Activated CD8-positive, alpha-beta memory T cell treated with anti-CD3 and anti-CD28 coated beads, Interleukin-2, amount 50 U/mL, for 1 hour (primary cell): Measurements from ENCODE around the gene STAC.
"Not testable (repeated sequence)": the region's sequence is repeated elsewhere in the genome, so short reads cannot be mapped to it uniquely, and the experiment has no call there.

Experiments
- DNase-seq: peaks from one replicate; pipeline ENCODE4 v3.0.0-alpha.2; 2020; ENCODE audit errors: extremely low read depth

Gene STAC

GRCh38 chr3:36480911-36481648 lies 100.8 kb downstream of the STAC start:
- no peak for DNase-seq

GRCh38 chr3:36482256-36482655 lies 102.0 kb downstream of the STAC start:
- DNase-seq = no peak

- no peak for DNase-seq
Measured at GRCh38 chr3:36482880-36483279, 102.6 kb downstream of the STAC start.

- DNase-seq = no peak
Measured at GRCh38 chr3:36483709-36484108, 103.4 kb downstream of the STAC start.

DNA sequence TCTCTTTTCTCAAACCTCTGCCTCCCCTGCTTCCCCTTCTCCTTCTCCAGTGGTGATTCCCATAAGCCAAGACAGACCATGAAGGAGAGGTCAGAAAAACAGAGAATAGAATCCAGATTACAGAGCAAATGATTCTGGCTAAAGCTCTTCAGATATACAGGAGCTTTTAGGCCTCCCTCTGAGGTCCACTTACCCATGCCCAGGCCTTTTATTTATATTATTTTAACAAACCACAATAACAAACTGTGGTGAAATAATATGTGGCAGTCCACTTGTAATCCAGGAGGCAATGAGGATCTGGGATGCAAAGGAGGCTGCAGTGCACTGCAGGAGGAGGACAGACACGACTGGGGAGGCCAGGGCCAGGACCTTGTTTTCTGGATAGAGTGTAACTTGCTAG lies 104.1 kb downstream of the STAC start:
- DNase-seq = no peak

DNA sequence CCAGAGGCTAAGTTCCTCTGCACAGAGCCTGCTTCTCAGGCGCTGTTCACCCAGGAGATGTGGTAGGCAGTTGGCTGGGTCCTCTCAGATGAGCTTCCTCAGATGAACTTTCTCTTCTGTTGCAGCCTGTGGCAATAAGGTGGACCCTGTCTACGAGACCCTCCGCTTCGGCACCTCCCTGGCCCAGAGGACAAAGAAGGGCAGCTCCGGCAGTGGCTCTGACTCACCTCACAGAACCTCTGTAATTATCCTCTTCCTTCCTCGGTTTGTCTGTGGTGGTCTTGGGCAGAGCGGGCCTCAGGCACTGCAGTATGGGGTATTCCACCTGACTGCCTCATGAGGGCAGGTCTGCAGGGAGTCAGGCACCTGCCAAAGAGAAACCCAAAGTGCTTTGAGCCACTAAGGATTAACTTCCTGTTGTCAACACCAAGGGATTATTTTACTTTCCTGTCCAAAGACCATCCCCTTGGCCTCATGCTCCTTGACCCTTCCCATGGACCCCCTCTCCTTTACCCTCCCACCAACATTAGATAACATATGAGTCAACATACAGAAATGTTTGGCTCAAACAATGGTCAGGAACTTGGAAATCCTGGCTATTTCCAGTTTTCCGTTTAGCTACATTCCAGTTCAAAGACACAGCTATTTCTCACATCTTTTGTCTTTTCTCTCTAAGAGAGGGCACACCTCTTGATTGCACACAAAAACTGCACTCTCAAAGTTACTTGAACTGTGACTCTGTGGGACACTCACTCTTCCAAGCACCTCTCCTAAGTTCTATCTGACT lies 105.9 kb downstream of the STAC start:
- no peak for DNase-seq

DNA sequence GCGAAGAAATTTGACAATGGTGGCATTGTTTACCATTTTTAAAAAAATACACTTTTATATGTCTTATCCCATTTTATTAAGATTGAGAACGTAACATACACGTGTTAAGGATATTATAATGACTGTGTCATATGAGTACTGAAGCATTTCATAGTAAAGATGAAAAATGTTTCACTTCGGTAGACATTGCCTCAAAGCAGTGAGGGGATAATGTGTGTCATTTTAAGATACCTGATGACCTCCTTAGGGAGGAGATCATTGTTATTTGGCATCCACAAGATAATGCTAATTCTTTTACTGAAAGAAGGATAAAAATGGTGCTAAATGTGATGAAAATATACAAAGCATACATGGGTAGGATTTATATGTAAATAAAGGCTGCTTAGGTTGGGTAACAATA lies 107.3 kb downstream of the STAC start:
- no peak for DNase-seq

DNA sequence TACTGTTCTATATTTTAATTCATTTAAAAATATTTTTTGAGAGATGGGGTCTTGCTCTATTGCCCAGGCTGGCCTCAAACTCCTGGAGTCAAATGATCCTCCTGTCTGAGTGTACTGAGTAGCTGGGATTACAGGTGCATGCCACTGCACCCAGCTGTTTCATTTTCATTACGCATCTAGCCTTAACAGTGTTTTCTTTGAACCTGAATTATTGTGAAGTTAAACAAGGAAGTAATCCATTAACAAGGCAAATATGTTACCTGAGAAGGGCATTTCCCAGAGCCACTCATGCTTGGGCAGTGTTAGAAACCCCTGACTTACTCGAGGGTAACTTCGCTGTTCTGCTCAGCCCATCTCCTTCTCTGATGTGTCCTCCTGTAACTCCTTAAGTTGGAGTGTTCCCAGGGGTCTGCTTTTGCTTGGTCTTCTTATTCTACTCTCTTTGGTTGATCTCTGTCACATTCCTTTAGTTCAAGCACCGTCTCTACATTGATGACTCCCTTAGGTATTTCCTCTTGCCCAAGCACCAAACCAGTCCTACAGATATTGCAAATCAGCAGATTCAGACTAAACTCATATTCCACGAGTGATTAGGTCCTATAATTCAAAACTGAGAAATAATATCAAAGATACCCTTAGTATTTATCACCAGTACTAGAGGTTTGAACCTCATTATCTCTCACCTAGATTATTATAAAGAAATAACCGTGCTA lies 107.9 kb downstream of the STAC start:
- no peak for DNase-seq

DNA sequence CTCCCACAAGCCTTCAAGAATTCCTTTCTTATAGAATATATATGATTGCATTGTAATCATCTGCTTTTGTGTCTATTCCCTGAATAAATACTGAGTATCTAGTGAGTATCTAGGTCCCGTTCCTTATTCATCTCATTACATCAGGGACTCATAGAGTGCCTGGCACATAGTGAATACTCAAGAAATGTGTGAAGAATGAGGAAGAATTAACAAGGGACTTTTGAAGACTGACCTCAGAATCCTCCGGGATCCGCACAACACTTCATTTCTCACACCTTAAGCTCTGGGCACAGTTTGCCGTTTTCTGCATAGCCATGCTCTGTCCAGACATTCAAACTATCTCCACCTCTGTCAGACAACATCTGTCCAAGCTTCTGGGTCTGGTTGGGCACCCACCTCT lies 108.8 kb downstream of the STAC start:
- no peak for DNase-seq

- no peak for DNase-seq
Measured at GRCh38 chr3:36489679-36490425, 109.5 kb downstream of the STAC start.

GRCh38 chr3:36493051-36493450 lies 112.7 kb downstream of the STAC start:
- DNase-seq = no peak

GRCh38 chr3:36494461-36495109 lies 114.3 kb downstream of the STAC start:
- DNase-seq = no peak

DNA sequence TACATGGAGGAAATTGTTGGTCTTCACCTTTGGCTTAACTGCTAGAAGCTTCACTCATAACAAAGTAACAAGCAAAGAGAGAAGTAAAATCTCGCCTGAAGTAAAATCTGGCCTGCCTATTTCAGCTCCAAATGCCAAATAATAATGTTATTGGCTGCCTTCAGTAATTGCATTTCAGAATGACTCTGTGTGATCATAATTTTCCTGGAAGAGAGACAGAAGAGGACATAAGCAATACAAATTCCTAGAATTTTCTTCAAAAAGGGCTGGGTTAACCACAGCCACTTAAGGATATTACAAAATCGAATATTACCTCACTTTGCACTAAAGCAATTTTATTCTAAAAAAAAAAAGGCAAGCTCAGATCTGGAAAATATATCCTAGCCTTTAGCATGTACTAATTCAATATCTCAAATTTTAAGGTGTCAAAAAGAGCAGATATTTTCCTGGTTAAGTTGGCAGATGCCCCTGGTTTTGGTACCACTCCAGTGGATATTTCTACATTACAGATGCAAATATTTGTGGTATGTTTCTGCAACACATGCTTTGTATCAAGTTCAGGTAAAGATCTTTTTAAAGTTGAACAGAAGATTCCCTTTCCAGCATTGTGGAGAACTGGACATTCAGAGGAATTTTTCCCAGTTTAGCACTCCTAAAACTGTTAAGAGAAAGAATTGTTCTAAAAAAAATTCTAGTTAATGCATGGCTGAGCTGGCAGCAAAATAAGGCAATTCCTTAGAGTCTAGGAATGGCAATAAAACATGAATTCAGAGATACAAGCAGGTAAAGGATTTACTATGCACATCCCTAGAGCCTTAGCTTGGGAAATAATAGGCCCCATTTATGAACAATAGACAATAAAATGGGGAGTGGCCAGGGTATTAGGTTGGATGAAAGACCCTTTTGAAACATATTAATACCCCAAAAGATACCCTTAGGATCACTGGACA lies 116.7 kb downstream of the STAC start:
- no peak for DNase-seq

DNA sequence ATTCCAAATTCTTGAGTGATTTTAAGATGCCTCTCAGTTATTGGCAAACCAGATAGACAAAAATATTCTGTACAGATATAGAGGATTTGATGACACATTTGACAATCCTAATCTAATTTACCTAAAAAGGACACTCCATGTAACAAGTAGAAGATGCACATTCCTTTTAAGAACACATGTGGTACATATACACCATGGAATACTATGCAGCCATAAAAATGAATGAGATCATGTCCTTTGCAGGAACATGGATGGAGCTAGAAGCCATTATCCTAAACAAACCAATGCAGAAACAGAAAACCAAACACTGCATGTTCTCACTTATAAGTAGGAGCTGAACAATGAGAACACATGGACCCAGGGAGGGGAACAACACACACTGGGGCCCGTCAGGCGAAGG lies 119.7 kb downstream of the STAC start:
- not testable (repeated sequence) for DNase-seq

DNA sequence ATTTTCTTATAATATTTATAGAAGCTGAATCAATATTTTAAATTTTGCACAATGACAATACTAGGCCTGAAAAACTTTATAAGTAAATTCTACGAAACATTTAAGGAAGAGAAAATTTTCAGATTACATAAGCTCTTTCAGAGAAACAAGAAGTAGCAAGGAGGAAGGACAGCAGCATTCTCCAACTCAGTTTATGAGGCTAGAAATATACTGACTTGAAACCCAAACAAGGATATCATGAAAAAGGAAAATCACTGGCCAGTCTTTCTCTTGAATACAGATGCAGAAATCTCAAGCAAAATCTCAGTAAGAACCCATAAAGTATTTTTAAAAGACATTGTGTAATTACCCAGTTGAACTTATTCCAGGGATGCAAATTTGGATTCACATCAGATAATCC lies 121.3 kb downstream of the STAC start:
- DNase-seq = no peak

- DNase-seq = no peak
Measured at GRCh38 chr3:36505393-36505792, 125.1 kb downstream of the STAC start.

- no peak for DNase-seq
Measured at GRCh38 chr3:36511791-36512486, 131.6 kb downstream of the STAC start.

GRCh38 chr3:36512555-36512954 lies 132.3 kb downstream of the STAC start:
- DNase-seq = no peak

DNA sequence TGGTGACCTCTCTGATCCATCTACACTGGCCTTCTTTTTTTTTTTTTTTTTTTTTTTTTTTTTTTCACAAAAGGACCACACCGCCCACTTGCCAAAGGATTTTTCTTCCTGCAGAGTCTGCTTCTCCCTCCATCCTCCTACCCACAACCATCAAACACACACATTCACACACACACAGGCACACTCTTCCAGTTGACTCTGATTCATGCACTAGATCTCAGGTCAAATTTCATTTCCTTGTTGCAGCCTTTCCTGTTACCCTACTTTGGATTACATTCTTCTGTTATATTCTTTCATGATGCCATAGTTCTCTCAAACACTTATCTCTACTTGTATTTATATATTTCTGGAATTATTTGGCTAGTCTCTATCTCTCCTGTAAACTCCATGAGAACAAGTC lies 133.9 kb downstream of the STAC start:
- no peak for DNase-seq

DNA sequence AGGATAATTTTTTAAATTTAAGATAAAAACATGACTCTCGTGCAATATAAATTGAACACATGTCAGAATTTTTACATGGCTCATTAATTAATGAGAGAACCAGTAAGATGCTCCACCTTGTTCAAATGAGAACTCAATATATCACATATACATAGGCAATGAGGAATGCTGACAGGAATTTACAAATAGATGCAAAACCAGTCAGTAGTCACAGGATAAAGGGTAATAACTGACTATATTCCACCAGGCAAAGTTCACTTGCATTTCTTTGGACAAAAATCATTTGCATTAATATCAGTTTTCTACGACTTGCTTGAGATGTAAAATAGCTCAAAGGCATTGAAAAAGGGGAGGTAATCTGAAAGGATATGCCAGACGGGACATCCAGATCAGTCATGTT lies 139.4 kb downstream of the STAC start:
- no peak for DNase-seq
